Osteoblast (primary cell): ENCODE results near the gene EIF3J. TPM values are rescaled to one million over a fixed set of nuclear protein-coding genes. Genes with fewer than 3 reads are reported as not detected.
A peak's percentile ranks its signal among the peaks of the same experiment; 100 is the strongest.

Experiments
- DNase-seq: peaks from one replicate; pipeline ENCODE4 v3.0.0; 2011; ENCODE audit warnings: low spot score, mixed read lengths; ENCODE audit not compliant: insufficient read length; ENCODE audit errors: missing footprints
- H2AFZ ChIP-seq: 2 replicates; pipeline ENCODE4 v1.6.0; 2011; ENCODE audit warnings: mild to moderate bottlenecking, low read length
- H3K27ac ChIP-seq: 2 replicates; pipeline ENCODE4 v1.5.1; 2011; ENCODE audit warnings: mild to moderate bottlenecking, low read depth, low read length, moderate library complexity
- H3K27me3 ChIP-seq: 2 replicates; pipeline ENCODE4 v1.6.0; 2012; ENCODE audit warnings: mild to moderate bottlenecking, control low read depth, inconsistent platforms, low read length, moderate library complexity; ENCODE audit not compliant: insufficient read depth
- H3K36me3 ChIP-seq: 2 replicates; pipeline ENCODE4 v1.5.1; 2011; ENCODE audit warnings: mild to moderate bottlenecking, low read length, control low read depth, moderate library complexity; ENCODE audit not compliant: insufficient read depth
- H3K4me1 ChIP-seq: 2 replicates; pipeline ENCODE4 v1.5.1; 2011; ENCODE audit warnings: mild to moderate bottlenecking, low read length, control low read depth, moderate library complexity; ENCODE audit not compliant: insufficient read depth
- H3K4me2 ChIP-seq: 2 replicates; pipeline ENCODE4 v1.6.0; 2011; ENCODE audit warnings: mild to moderate bottlenecking, low read length; ENCODE audit not compliant: insufficient read depth
- H3K4me3 ChIP-seq: fragments of 200-600 bp; sonication (generic); 3 replicates; pipeline ENCODE4 v1.5.1; 2012; ENCODE audit warnings: mild to moderate bottlenecking, low read length, inconsistent platforms; ENCODE audit not compliant: insufficient read depth
- H3K79me2 ChIP-seq: 2 replicates; pipeline ENCODE4 v1.6.0; 2012; ENCODE audit warnings: mild to moderate bottlenecking, low read length, control low read depth, inconsistent platforms; ENCODE audit not compliant: insufficient read depth
- H3K9me3 ChIP-seq: 2 replicates; pipeline ENCODE4 v1.5.1; 2011; ENCODE audit warnings: low read depth, low read length, control low read depth
- H4K20me1 ChIP-seq: 2 replicates; pipeline ENCODE4 v1.6.0; 2012; ENCODE audit warnings: mild to moderate bottlenecking, low read length, control low read depth; ENCODE audit not compliant: insufficient read depth
- total RNA-seq: library from RNA; depleted of rRNA; stranded (reverse); fragments of >200 nt; gene quantifications from 2 replicates; pipeline ENCODE4 v1.2.3, GENCODE V29; 2012
- TF ChIP-seq, protein P1 (sequence below): IDR thresholded peaks from 2 replicates; pipeline ENCODE4 v1.5.1; 2011; ENCODE audit warnings: mild to moderate bottlenecking, low read depth, low read length, moderate library complexity; ENCODE audit errors: extremely low read depth

The EIF3J gene
- total RNA-seq, 1 donor: 36.2 TPM

DNA sequence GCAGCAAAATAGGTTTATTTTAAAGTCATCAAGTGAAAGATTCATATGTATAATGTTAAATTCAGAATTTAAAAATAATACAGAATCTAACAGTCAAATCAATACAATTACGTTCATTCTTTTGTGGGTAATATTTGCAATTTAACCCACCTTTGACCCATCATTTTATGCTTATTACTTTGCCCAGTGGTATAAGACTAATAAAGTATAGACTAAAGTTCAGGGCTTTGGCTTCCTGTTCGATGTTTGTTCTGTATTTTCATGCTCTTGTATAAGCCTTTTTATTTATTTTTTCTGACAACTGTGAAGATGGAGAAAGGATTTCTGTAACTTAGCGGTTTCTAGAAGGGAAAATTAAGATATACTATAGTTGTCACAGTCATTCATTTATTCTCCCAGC is 44.3 kb upstream of the EIF3J start:
- peaks cover 11% of the 10 kb centered on the region for H3K36me3 ChIP-seq
- TF ChIP-seq, protein P1, sequence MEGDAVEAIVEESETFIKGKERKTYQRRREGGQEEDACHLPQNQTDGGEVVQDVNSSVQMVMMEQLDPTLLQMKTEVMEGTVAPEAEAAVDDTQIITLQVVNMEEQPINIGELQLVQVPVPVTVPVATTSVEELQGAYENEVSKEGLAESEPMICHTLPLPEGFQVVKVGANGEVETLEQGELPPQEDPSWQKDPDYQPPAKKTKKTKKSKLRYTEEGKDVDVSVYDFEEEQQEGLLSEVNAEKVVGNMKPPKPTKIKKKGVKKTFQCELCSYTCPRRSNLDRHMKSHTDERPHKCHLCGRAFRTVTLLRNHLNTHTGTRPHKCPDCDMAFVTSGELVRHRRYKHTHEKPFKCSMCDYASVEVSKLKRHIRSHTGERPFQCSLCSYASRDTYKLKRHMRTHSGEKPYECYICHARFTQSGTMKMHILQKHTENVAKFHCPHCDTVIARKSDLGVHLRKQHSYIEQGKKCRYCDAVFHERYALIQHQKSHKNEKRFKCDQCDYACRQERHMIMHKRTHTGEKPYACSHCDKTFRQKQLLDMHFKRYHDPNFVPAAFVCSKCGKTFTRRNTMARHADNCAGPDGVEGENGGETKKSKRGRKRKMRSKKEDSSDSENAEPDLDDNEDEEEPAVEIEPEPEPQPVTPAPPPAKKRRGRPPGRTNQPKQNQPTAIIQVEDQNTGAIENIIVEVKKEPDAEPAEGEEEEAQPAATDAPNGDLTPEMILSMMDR: no peak
- H4K20me1 ChIP-seq: peaks cover 12% of the 10 kb centered on the region
- H3K4me2 ChIP-seq: no peak overlapping the region
- DNase-seq: no peak
- no peak overlapping the region for H3K27ac ChIP-seq
- H3K27me3 ChIP-seq: no peaks in the 10 kb centered on the region
- no peak overlapping the region for H3K4me3 ChIP-seq
- no peaks in the 10 kb centered on the region for H3K9me3 ChIP-seq
- H3K4me1 ChIP-seq: peaks cover 15% of the 10 kb centered on the region
- peaks cover 22% of the 10 kb centered on the region for H3K79me2 ChIP-seq
- no peak overlapping the region for H2AFZ ChIP-seq

DNA sequence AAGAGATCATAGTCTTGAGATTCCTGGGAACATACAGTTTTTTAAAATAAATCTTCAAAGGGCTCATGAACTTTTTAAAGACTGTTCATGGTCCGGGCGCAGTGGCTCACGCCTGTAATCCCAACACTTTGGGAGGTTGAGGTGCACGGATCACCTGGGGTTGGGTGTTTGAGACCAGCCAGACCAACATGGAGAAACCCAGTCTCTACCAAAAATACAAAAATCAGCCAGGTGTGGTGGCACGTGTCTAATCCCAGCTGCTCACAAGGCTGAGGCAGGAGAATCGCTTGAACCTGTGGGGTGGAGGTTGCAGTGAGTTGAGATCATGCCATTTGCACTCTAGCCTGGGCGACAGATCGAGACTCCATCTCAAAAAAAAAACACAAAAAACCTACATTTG is 41.4 kb upstream of the EIF3J start:
- Histone ChIP-seq H3K4me1 (no peaks in the 10 kb centered on the region), H3K27ac (no peak overlapping the region), H3K4me3 (no peak overlapping the region), H4K20me1 (peaks cover 2% of the 10 kb centered on the region), H3K36me3 (peaks cover 12% of the 10 kb centered on the region), H3K9me3 (no peaks in the 10 kb centered on the region), H2AFZ (no peak overlapping the region), H3K27me3 (no peaks in the 10 kb centered on the region), H3K4me2 (no peak overlapping the region), H3K79me2 (peaks cover 21% of the 10 kb centered on the region)
- DNase-seq: no peak
- TF ChIP-seq, protein P1: no peak

DNA sequence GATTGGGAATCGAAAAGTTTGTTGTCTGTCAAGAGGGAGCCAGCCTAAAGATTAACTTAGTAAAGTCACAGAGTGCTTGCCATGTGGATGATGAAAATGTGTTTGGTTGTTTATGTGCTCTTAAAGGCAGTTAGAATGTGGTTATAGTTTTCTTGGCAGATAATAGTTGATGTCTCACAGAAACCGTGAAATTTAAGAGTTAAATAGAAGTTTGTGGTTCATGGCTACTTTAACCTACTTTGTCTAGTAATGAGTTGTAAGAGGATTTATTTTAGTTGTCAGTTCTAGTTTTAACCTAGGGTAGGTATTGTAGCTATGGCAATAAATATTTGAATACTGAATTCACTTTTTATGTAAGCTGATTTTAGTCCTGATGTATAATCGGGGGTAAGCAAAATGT is 36.4 kb upstream of the EIF3J start:
- H2AFZ ChIP-seq: no peak overlapping the region
- no peaks in the 10 kb centered on the region for H3K9me3 ChIP-seq
- H3K4me3 ChIP-seq: no peak overlapping the region
- TF ChIP-seq, protein P1: no peak
- no peak overlapping the region for H3K27ac ChIP-seq
- no peaks in the 10 kb centered on the region for H3K27me3 ChIP-seq
- peaks cover 12% of the 10 kb centered on the region for H3K79me2 ChIP-seq
- no peaks in the 10 kb centered on the region for H4K20me1 ChIP-seq
- H3K4me1 ChIP-seq: no peaks in the 10 kb centered on the region
- peaks cover 10% of the 10 kb centered on the region for H3K36me3 ChIP-seq
- DNase-seq: no peak
- H3K4me2 ChIP-seq: no peak overlapping the region

DNA sequence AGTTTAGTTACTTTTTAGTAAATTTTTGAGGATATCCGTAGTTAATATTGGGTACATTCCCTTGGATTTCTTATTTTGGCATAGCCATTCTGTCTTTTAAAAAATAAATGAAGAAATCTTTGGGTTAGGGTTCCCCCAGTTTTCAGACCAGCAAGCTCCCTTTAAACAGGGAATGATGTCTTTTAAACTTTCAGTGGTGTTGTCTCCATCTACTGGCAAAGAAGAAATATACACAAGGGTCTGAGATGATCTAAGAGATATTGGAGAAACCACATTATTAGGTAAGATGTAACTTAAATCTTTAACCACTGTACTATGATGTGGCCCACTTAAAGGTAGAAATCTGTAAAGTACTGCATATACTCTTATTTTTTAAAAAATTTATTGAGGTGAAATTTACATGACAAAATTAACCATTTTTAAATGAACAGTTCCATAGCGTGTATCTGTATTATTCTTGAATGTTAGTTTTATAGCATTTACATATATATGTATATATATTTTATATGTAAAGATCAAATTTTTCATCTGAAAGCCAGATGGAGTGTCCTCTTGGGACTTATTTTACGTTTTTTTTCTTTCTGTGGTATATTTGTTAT is 35.1 kb upstream of the EIF3J start:
- H3K27ac ChIP-seq: no peak overlapping the region
- peak; percentile 53 for DNase-seq
- H3K4me2 ChIP-seq: no peak overlapping the region
- H3K27me3 ChIP-seq: no peaks in the 10 kb centered on the region
- TF ChIP-seq, protein P1: peak; percentile 68
- no peaks in the 10 kb centered on the region for H3K9me3 ChIP-seq
- H3K79me2 ChIP-seq: peaks cover 5% of the 10 kb centered on the region
- no peaks in the 10 kb centered on the region for H3K4me1 ChIP-seq
- peaks cover 10% of the 10 kb centered on the region for H3K36me3 ChIP-seq
- no peaks in the 10 kb centered on the region for H4K20me1 ChIP-seq
- H2AFZ ChIP-seq: no peak overlapping the region
- H3K4me3 ChIP-seq: no peak overlapping the region
